Panc1 (cell line): Measurements from ENCODE around the gene SLC12A9. TPM values are rescaled to one million over a fixed set of nuclear protein-coding genes. Genes with fewer than 3 reads are reported as not detected.

ENCODE experiments used
- ATAC-seq: fragments of 200-7000 bp; cut with Tn5 transposase; 2 replicates; pipeline ENCODE4 v1.9.1; 2020; ENCODE audit warnings: mild to moderate bottlenecking, moderate library complexity
- BruUV-seq: library from RNA; stranded (reverse); fragments of 400-500 nt; replicated peaks from 2 replicates; lab custom pipeline; 2021; lab: Mats Ljungman, UMichigan
- CTCF ChIA-PET: fragments of 300-600 bp; sonication (Branson Sonifier 250); formaldehyde crosslinking; loops from one replicate; lab custom pipeline; 2022; ENCODE audit warnings: antibody characterized with exemption; lab: Charles Lee
- POLR2A ChIA-PET: fragments of 300-600 bp; sonication (Branson Sonifier 250); formaldehyde crosslinking; loops from one replicate; lab custom pipeline; 2022; ENCODE audit warnings: antibody characterized with exemption; lab: Charles Lee
- DNase-seq: peaks from one replicate; pipeline ENCODE4 v3.0.0-alpha.2; 2010; ENCODE audit warnings: low read depth, low spot score
- H3K27ac ChIP-seq: 2 replicates; pipeline ENCODE4 v1.5.1; 2011; ENCODE audit warnings: mild to moderate bottlenecking, low read length, inconsistent platforms
- H3K27me3 ChIP-seq: fragments of 200-500 bp; sonication (Bioruptor generic); 2 replicates; pipeline ENCODE4 v1.6.0; 2014; ENCODE audit warnings: low read length, inconsistent platforms; ENCODE audit not compliant: control insufficient read depth, insufficient read depth
- H3K36me3 ChIP-seq: fragments of 200-500 bp; sonication (Bioruptor generic); 2 replicates; pipeline ENCODE4 v1.5.1; 2014; ENCODE audit warnings: inconsistent platforms, mild to moderate bottlenecking, low read length, moderate library complexity; ENCODE audit not compliant: control insufficient read depth, insufficient read depth
- H3K4me1 ChIP-seq: 2 replicates; pipeline ENCODE4 v1.5.1; 2011; ENCODE audit warnings: inconsistent platforms, mild to moderate bottlenecking, low read length, moderate library complexity; ENCODE audit not compliant: control insufficient read depth, insufficient read depth
- H3K4me3 ChIP-seq, 2 experiments: 2 replicates each; pipeline ENCODE4 v1.5.1; 2011 to 2012; ENCODE audit warnings: low read depth in 2 of 2, low read length in 2 of 2, mild to moderate bottlenecking in 2 of 2, inconsistent platforms in 1 of 2, moderate library complexity in 1 of 2
- H3K9me3 ChIP-seq: fragments of 200-500 bp; sonication (Bioruptor generic); 2 replicates; pipeline ENCODE4 v1.5.1; 2014; ENCODE audit warnings: low read depth, mild to moderate bottlenecking, inconsistent platforms, low read length, moderate library complexity; ENCODE audit not compliant: control insufficient read depth, insufficient read depth
- CTCF ChIP-seq: fragments of 450-650 bp; IDR thresholded peaks from 2 replicates; pipeline ENCODE4 v1.5.1; 2017; ENCODE audit warnings: mild to moderate bottlenecking
- POLR2AphosphoS5 ChIP-seq: IDR thresholded peaks from 2 replicates; pipeline ENCODE4 v1.6.1; 2012; ENCODE audit warnings: mild to moderate bottlenecking, low read depth, low read length, moderate library complexity
- SIN3A ChIP-seq: IDR thresholded peaks from 2 replicates; pipeline ENCODE4 v1.6.1; 2012; ENCODE audit warnings: low read depth, mild to moderate bottlenecking, low read length, moderate library complexity, borderline replicate concordance; ENCODE audit not compliant: insufficient read depth
- TCF7L2 ChIP-seq: IDR thresholded peaks from 2 replicates; pipeline ENCODE4 v1.6.1; 2011; ENCODE audit warnings: mild to moderate bottlenecking, low read depth, low read length, inconsistent platforms
- in situ Hi-C: cut with HindIII; loops from 2 replicates; pipeline ENCODE4 v1.10.0; 2016; ENCODE audit warnings: low sequenced_read_pairs, low pct_unique_long_range_greater_than_20kb
- intact Hi-C: fragments of 100-400 bp; cut with micrococcal nuclease; formaldehyde crosslinking; loops from one replicate; pipeline ENCODE4 v1.10.0; 2022; ENCODE audit not compliant: unreplicated experiment
- total RNA-seq: library from RNA; stranded (reverse); gene quantifications from one replicate; pipeline ENCODE4 v1.2.1, GENCODE V29; 2021; ENCODE audit not compliant: unreplicated experiment
- TF ChIP-seq, protein P1 (sequence below), 2 experiments: IDR thresholded peaks; 2 replicates each; pipeline ENCODE4 v1.6.1; 2011 to 2012; ENCODE audit warnings: low read depth in 2 of 2, control low read depth in 1 of 2, low read length in 1 of 2, mild to moderate bottlenecking in 1 of 2, moderate library complexity in 1 of 2; ENCODE audit not compliant: insufficient read depth in 1 of 2

Gene SLC12A9
- total RNA-seq, 1 experiment from 2014 or later = 31.1 TPM

DNA sequence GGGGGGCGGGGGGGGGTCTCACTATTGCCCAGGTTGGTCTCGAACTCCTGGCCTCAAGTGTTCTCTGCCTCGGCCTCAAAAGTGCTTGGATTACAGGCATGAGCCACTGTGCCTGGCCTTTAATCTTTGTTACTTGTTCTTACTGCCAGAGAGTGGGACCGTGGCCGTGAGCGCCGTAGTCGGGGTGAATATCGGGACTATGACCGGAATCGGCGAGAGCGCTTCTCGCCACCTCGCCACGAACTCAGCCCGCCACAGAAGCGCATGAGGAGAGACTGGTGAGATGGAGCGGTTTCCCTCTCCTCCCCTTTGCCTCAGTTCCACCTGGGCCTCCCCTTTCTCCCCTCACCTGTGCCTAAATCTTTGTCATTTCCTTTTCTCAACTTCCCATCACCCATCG lies 28.6 kb downstream of the SLC12A9 start:
- DNase-seq (no peak), ATAC-seq (no peak)
- in situ Hi-C loops = no loop called here
- intact Hi-C loops = no loop called here
- H3K27ac ChIP-seq = no peak overlapping the region
- H3K27me3 ChIP-seq = no peaks in the 10 kb centered on the region
- CTCF ChIA-PET = no interaction called here
- H3K36me3 ChIP-seq = peaks cover 10% of the 10 kb centered on the region
- no TSS peak for BruUV-seq
- H3K9me3 ChIP-seq = no peaks in the 10 kb centered on the region
- peaks cover 8% of the 10 kb centered on the region for H3K4me1 ChIP-seq
- H3K4me3 ChIP-seq = no peak overlapping the region
- TF ChIP-seq, protein P1, sequence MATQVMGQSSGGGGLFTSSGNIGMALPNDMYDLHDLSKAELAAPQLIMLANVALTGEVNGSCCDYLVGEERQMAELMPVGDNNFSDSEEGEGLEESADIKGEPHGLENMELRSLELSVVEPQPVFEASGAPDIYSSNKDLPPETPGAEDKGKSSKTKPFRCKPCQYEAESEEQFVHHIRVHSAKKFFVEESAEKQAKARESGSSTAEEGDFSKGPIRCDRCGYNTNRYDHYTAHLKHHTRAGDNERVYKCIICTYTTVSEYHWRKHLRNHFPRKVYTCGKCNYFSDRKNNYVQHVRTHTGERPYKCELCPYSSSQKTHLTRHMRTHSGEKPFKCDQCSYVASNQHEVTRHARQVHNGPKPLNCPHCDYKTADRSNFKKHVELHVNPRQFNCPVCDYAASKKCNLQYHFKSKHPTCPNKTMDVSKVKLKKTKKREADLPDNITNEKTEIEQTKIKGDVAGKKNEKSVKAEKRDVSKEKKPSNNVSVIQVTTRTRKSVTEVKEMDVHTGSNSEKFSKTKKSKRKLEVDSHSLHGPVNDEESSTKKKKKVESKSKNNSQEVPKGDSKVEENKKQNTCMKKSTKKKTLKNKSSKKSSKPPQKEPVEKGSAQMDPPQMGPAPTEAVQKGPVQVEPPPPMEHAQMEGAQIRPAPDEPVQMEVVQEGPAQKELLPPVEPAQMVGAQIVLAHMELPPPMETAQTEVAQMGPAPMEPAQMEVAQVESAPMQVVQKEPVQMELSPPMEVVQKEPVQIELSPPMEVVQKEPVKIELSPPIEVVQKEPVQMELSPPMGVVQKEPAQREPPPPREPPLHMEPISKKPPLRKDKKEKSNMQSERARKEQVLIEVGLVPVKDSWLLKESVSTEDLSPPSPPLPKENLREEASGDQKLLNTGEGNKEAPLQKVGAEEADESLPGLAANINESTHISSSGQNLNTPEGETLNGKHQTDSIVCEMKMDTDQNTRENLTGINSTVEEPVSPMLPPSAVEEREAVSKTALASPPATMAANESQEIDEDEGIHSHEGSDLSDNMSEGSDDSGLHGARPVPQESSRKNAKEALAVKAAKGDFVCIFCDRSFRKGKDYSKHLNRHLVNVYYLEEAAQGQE (IDR thresholded peaks at IDR 0.05; ENCODE audit: insufficient read depth in 1 of 2, low read depth in 2 of 2, low read length in 1 of 2) = no peak
- TF ChIP-seq SIN3A (no peak), POLR2AphosphoS5 (no peak), TCF7L2 (no peak), CTCF (no peak)
- POLR2A ChIA-PET = no interaction called here

GRCh38 chr7:100882201-100882600 lies 29.7 kb downstream of the SLC12A9 start:
- POLR2A ChIA-PET = no interaction called here
- BruUV-seq = no TSS peak
- no peaks in the 10 kb centered on the region for H3K27me3 ChIP-seq
- H3K27ac ChIP-seq = no peak overlapping the region
- TF ChIP-seq TCF7L2 = no peak
- TF ChIP-seq CTCF = no peak
- TF ChIP-seq, protein P1 (IDR thresholded peaks at IDR 0.05; ENCODE audit: insufficient read depth in 1 of 2, low read depth in 2 of 2, low read length in 1 of 2) = no peak
- no peaks in the 10 kb centered on the region for H3K9me3 ChIP-seq
- DNase-seq (no peak), ATAC-seq (no peak)
- no peak overlapping the region for H3K4me3 ChIP-seq
- CTCF ChIA-PET = no interaction called here
- intact Hi-C loops = no loop called here
- peaks cover 2% of the 10 kb centered on the region for H3K4me1 ChIP-seq
- H3K36me3 ChIP-seq = peaks cover 11% of the 10 kb centered on the region
- in situ Hi-C loops = no loop called here
